Measurements from ENCODE around the gene SNX9.

- TF ChIP-seq POLR2A (IDR thresholded peaks at IDR 0.05), result no peak
- no peak for TF ChIP-seq CTCF (IDR thresholded peaks at IDR 0.05)
- no peak for TF ChIP-seq EP300 (IDR thresholded peaks at IDR 0.05; ENCODE audit: low read depth)
- TF ChIP-seq POLR2AphosphoS5 (IDR thresholded peaks at IDR 0.05), result no peak
Measured at GRCh38 chr6:157809613-157810012, 13.4 kb upstream of the SNX9 start.

All from transverse colon (tissue), 4 donors.